NCI-H82 treated with DMSO at 0.1 percent for 48 hours (cell line): ENCODE measurements around the gene PDE11A.

Source experiments
- DNase-seq: peaks from one replicate; lab custom pipeline; 2025; ENCODE audit not compliant: unreplicated experiment; lab: John Stamatoyannopoulos, UW

Gene PDE11A

GRCh38 chr2:177708106-177708505, 364.5 kb downstream of the PDE11A start:
- DNase-seq: no peak

GRCh38 chr2:177705511-177706173, 366.9 kb downstream of the PDE11A start:
- no peak for DNase-seq

GRCh38 chr2:177703159-177703558, 369.4 kb downstream of the PDE11A start:
- DNase-seq: no peak

- no peak for DNase-seq
These were observed 374.3 kb downstream of the PDE11A start for GRCh38 chr2:177698281-177698680.

- no peak for DNase-seq
These were observed 378.2 kb downstream of the PDE11A start for GRCh38 chr2:177694348-177694747.

- no peak for DNase-seq
These were observed 378.8 kb downstream of the PDE11A start for GRCh38 chr2:177693658-177694339.

GRCh38 chr2:177692783-177693269, 379.8 kb downstream of the PDE11A start:
- DNase-seq: no peak

GRCh38 chr2:177692042-177692782, 380.4 kb downstream of the PDE11A start:
- DNase-seq: no peak

GRCh38 chr2:177691177-177691576, 381.4 kb downstream of the PDE11A start:
- no peak for DNase-seq

GRCh38 chr2:177689623-177690022, 383.0 kb downstream of the PDE11A start:
- DNase-seq: no peak

GRCh38 chr2:177688844-177689243, 383.7 kb downstream of the PDE11A start:
- no peak for DNase-seq

GRCh38 chr2:177683661-177684069, 388.9 kb downstream of the PDE11A start:
- no peak for DNase-seq

GRCh38 chr2:177682836-177683660, 389.5 kb downstream of the PDE11A start:
- DNase-seq: no peak

GRCh38 chr2:177682006-177682405, 390.6 kb downstream of the PDE11A start:
- DNase-seq: no peak

- DNase-seq: peak; percentile 30
These were observed 391.5 kb downstream of the PDE11A start for GRCh38 chr2:177680866-177681712.

- DNase-seq: no peak
These were observed 392.7 kb downstream of the PDE11A start for GRCh38 chr2:177679611-177680605.

- no peak for DNase-seq
These were observed 393.6 kb downstream of the PDE11A start for GRCh38 chr2:177678939-177679338.

- DNase-seq: no peak
These were observed 395.9 kb downstream of the PDE11A start for GRCh38 chr2:177676636-177677035.

- no peak for DNase-seq
These were observed 396.8 kb downstream of the PDE11A start for GRCh38 chr2:177675825-177676224.
